Osteoblast (primary cell): Measurements from ENCODE around the gene AKAP8. TPM values are rescaled to one million over a fixed set of nuclear protein-coding genes. Genes with fewer than 3 reads are reported as not detected.

ENCODE experiments used
- DNase-seq: peaks from one replicate; pipeline ENCODE4 v3.0.0; 2011; ENCODE audit warnings: low spot score, mixed read lengths; ENCODE audit not compliant: insufficient read length; ENCODE audit errors: missing footprints
- H2AFZ ChIP-seq: 2 replicates; pipeline ENCODE4 v1.6.0; 2011; ENCODE audit warnings: mild to moderate bottlenecking, low read length
- H3K27ac ChIP-seq: 2 replicates; pipeline ENCODE4 v1.5.1; 2011; ENCODE audit warnings: mild to moderate bottlenecking, low read depth, low read length, moderate library complexity
- H3K27me3 ChIP-seq: 2 replicates; pipeline ENCODE4 v1.6.0; 2012; ENCODE audit warnings: mild to moderate bottlenecking, control low read depth, inconsistent platforms, low read length, moderate library complexity; ENCODE audit not compliant: insufficient read depth
- H3K36me3 ChIP-seq: 2 replicates; pipeline ENCODE4 v1.5.1; 2011; ENCODE audit warnings: mild to moderate bottlenecking, low read length, control low read depth, moderate library complexity; ENCODE audit not compliant: insufficient read depth
- H3K4me1 ChIP-seq: 2 replicates; pipeline ENCODE4 v1.5.1; 2011; ENCODE audit warnings: mild to moderate bottlenecking, low read length, control low read depth, moderate library complexity; ENCODE audit not compliant: insufficient read depth
- H3K4me2 ChIP-seq: 2 replicates; pipeline ENCODE4 v1.6.0; 2011; ENCODE audit warnings: mild to moderate bottlenecking, low read length; ENCODE audit not compliant: insufficient read depth
- H3K4me3 ChIP-seq: fragments of 200-600 bp; sonication (generic); 3 replicates; pipeline ENCODE4 v1.5.1; 2012; ENCODE audit warnings: mild to moderate bottlenecking, low read length, inconsistent platforms; ENCODE audit not compliant: insufficient read depth
- H3K79me2 ChIP-seq: 2 replicates; pipeline ENCODE4 v1.6.0; 2012; ENCODE audit warnings: mild to moderate bottlenecking, low read length, control low read depth, inconsistent platforms; ENCODE audit not compliant: insufficient read depth
- H3K9me3 ChIP-seq: 2 replicates; pipeline ENCODE4 v1.5.1; 2011; ENCODE audit warnings: low read depth, low read length, control low read depth
- H4K20me1 ChIP-seq: 2 replicates; pipeline ENCODE4 v1.6.0; 2012; ENCODE audit warnings: mild to moderate bottlenecking, low read length, control low read depth; ENCODE audit not compliant: insufficient read depth
- total RNA-seq: library from RNA; depleted of rRNA; stranded (reverse); fragments of >200 nt; gene quantifications from 2 replicates; pipeline ENCODE4 v1.2.3, GENCODE V29; 2012
- TF ChIP-seq, protein P1 (sequence below): IDR thresholded peaks from 2 replicates; pipeline ENCODE4 v1.5.1; 2011; ENCODE audit warnings: mild to moderate bottlenecking, low read depth, low read length, moderate library complexity; ENCODE audit errors: extremely low read depth

AKAP8 gene
- 18.1 and 18.6 TPM in 2 replicates for total RNA-seq

DNA sequence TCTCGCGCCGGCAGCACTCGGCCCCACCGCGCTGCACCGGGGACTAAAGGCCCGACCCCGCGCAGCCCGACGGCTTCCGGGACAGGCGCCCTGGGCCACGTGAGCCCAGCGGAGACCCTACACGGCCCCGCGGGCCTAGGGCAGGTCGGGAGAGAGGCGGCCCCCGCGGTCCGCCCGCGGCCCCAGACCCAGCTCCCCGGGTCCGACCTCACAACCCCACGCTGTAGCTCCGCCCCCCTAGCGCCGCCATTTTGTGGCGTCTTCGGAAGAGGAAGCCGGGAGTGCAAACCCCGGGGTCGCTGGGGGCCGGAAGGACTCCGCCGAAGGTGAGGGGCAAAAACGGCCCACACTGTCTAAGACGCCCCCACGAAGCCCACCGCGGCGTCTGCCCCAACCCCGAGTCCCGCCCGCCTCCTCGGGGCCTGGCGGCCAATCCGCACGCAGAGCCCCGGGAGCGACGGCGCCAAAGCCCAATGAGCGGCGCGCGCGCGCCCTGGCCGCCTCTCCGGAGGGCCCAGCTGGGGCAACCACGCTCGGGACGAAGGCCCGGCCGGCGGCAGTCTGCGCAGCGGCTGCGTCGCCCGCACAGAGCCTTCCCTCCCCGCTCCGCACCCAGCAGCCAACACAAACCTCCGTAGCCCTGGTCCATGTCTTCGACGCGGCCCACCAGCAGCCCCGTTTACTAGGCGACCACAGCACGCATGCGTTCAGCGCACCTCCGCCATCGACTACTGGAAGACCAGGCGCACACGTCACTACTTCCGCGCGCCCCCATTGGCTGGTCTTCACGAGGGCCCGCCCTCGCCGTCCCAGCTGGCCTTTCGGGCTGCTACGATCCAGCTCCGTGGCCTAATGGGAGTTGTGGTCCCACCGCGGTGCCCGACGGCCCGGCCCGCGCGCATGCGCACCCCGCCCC, at the start of gene AKAP8:
Gene AKAP8 (minus strand): TSS at position 705 of the 916 bp plus-strand sequence. CDS start 56 bp downstream, at position 649.
- peaks cover 4% of the 10 kb centered on the region for H3K36me3 ChIP-seq

DNA sequence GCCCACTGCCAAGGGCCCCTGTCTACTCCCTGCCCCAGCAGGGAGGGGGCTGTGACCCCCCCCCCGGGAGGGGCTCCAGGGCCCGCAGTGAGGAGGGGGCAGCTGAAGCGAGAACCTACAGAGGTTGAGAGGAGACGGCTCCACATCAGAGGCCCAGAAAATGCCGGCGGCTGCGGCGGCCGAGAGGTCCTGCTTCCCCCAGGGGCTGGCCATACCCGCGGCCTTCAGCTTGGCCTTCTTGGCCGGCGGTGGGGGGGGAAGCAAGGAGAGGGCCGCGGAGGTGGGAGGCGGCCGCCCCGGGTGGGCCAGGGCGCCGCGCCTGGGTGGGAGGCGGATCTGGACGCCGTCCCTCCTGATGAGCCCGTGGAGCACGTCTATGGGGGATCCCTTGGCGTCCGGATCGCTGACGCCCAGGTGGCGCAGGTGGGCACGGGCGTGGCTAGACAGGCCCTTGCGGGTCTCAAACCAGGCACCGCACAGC, 48.4 kb upstream of the AKAP8 start:
- Histone ChIP-seq H3K27ac (no peak overlapping the region), H3K4me1 (peaks cover 15% of the 10 kb centered on the region), H3K36me3 (peaks cover 30% of the 10 kb centered on the region), H2AFZ (no peak overlapping the region), H3K79me2 (peaks cover 54% of the 10 kb centered on the region), H3K27me3 (no peaks in the 10 kb centered on the region), H3K4me3 (no peak overlapping the region), H3K4me2 (no peak overlapping the region), H3K9me3 (no peaks in the 10 kb centered on the region), H4K20me1 (peaks cover 25% of the 10 kb centered on the region)
- TF ChIP-seq, protein P1, sequence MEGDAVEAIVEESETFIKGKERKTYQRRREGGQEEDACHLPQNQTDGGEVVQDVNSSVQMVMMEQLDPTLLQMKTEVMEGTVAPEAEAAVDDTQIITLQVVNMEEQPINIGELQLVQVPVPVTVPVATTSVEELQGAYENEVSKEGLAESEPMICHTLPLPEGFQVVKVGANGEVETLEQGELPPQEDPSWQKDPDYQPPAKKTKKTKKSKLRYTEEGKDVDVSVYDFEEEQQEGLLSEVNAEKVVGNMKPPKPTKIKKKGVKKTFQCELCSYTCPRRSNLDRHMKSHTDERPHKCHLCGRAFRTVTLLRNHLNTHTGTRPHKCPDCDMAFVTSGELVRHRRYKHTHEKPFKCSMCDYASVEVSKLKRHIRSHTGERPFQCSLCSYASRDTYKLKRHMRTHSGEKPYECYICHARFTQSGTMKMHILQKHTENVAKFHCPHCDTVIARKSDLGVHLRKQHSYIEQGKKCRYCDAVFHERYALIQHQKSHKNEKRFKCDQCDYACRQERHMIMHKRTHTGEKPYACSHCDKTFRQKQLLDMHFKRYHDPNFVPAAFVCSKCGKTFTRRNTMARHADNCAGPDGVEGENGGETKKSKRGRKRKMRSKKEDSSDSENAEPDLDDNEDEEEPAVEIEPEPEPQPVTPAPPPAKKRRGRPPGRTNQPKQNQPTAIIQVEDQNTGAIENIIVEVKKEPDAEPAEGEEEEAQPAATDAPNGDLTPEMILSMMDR: no peak
- DNase-seq: peak; percentile 72

More for the DNA sequence above, at the start of gene AKAP8:
- no peaks in the 10 kb centered on the region for H3K9me3 ChIP-seq
- H2AFZ ChIP-seq: peak within 1 kb of the TSS; percentile 73
- H3K27me3 ChIP-seq: no peaks in the 10 kb centered on the region
- peaks cover 27% of the 10 kb centered on the region for H3K4me1 ChIP-seq
- TF ChIP-seq, protein P1: no peak
- H3K79me2 ChIP-seq: peaks cover 50% of the 10 kb centered on the region
- DNase-seq: peak; percentile 100
- H3K27ac ChIP-seq: peak within 1 kb of the TSS; percentile 99
- H4K20me1 ChIP-seq: peaks cover 22% of the 10 kb centered on the region
- peak within 1 kb of the TSS; percentile 90 for H3K4me2 ChIP-seq
- H3K4me3 ChIP-seq: peak within 1 kb of the TSS; percentile 99

DNA sequence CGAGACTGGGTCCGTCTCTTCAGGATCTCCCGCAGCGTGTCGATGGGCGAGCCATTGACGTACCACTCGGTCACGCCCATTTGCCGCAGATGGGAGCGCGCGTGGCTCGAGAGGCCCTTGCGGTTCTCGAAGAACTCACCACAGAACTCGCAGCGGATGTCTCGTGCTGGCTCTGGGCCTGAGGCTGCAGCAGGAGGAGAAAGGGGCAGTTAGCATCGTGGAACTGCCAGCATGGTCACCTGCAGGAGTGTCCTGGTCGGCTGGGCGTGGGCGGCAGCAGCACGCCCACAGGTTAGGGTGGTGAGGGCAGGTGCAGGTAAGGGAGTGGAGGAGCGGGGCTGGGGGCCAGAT, 47.7 kb upstream of the AKAP8 start:
- Histone ChIP-seq H3K4me3 (no peak overlapping the region), H2AFZ (no peak overlapping the region), H3K4me2 (no peak overlapping the region), H3K27me3 (no peaks in the 10 kb centered on the region), H3K9me3 (no peaks in the 10 kb centered on the region), H4K20me1 (peaks cover 25% of the 10 kb centered on the region), H3K4me1 (peaks cover 15% of the 10 kb centered on the region), H3K27ac (no peak overlapping the region), H3K79me2 (peaks cover 54% of the 10 kb centered on the region), H3K36me3 (peaks cover 37% of the 10 kb centered on the region)
- TF ChIP-seq, protein P1: no peak
- DNase-seq: peak; percentile 80
